H4 (cell line): ENCODE measurements around the gene FUS. TPM values are rescaled to one million over a fixed set of nuclear protein-coding genes. Genes with fewer than 3 reads are reported as not detected.

Source experiments
- DNase-seq: peaks from one replicate; pipeline ENCODE4 v3.0.0-alpha.2; 2015; ENCODE audit warnings: low spot score
- total RNA-seq: library from RNA; depleted of rRNA; stranded (reverse); fragments of >200 nt; shearing (Covaris generic); gene quantifications from 2 replicates; pipeline ENCODE4 v1.2.3, GENCODE V29; 2014

The FUS gene
- total RNA-seq, 1 experiment from 2014 or later, result 25.8 TPM

- no peak for DNase-seq
Observed at GRCh38 chr16:31201582-31202413, 21.9 kb downstream of the FUS start.

GRCh38 chr16:31202414-31203375, 22.8 kb downstream of the FUS start, which contains the start of gene PYCARD:
Gene PYCARD, minus strand, starts transcription at chr16:31202760. Its CDS starts 70 bp downstream, at chr16:31202690.
- no peak for DNase-seq

- DNase-seq, result no peak
Observed at GRCh38 chr16:31204871-31205666, 25.1 kb downstream of the FUS start.

- DNase-seq, result no peak
Observed at GRCh38 chr16:31206776-31207175, 26.8 kb downstream of the FUS start.

- no peak for DNase-seq
Observed at GRCh38 chr16:31213342-31213741, 33.4 kb downstream of the FUS start.

- DNase-seq, result no peak
Observed at GRCh38 chr16:31213877-31214707, 34.2 kb downstream of the FUS start, which contains the start of gene TRIM72. Gene TRIM72, plus strand, starts transcription at chr16:31214119. Its CDS starts 620 bp downstream, at chr16:31214739.

- no peak for DNase-seq
Observed at GRCh38 chr16:31214708-31215286, 34.9 kb downstream of the FUS start.

- no peak for DNase-seq
Observed at GRCh38 chr16:31215287-31216162, 35.6 kb downstream of the FUS start.

- no peak for DNase-seq
Observed at GRCh38 chr16:31216422-31217135, 36.6 kb downstream of the FUS start, which contains the start of gene PYDC1. Gene PYDC1, minus strand, starts transcription at chr16:31217135. Its CDS starts 107 bp downstream, at chr16:31217028.

- no peak for DNase-seq
Observed at GRCh38 chr16:31217136-31217530, 37.2 kb downstream of the FUS start.

GRCh38 chr16:31219154-31219741, 39.3 kb downstream of the FUS start:
- no peak for DNase-seq

- no peak for DNase-seq
Observed at GRCh38 chr16:31221357-31222160, 41.6 kb downstream of the FUS start.

- no peak for DNase-seq
Observed at GRCh38 chr16:31223044-31223443, 43.1 kb downstream of the FUS start.

GRCh38 chr16:31224092-31224955, 44.4 kb downstream of the FUS start:
- DNase-seq, result no peak

- DNase-seq, result no peak
Observed at GRCh38 chr16:31225193-31225592, 45.3 kb downstream of the FUS start.

- no peak for DNase-seq
Observed at GRCh38 chr16:31228206-31228605, 48.3 kb downstream of the FUS start.
